GM19455 (cell line): ENCODE results near the gene TRAF5.
"Not testable (repeated sequence)": the region's sequence is repeated elsewhere in the genome, so short reads cannot be mapped to it uniquely, and the experiment has no call there.

Source experiments
- ATAC-seq: cut with Tn5 transposase; IDR thresholded peaks from one replicate; pipeline ENCODE4 v1.9.1; 2021; ENCODE audit not compliant: unreplicated experiment

TRAF5 gene

GRCh38 chr1:211345719-211346118 is 19.1 kb downstream of the TRAF5 start:
- no peak for ATAC-seq

GRCh38 chr1:211347077-211347844 is 20.6 kb downstream of the TRAF5 start:
- no peak for ATAC-seq

- no peak for ATAC-seq
These were observed 21.9 kb downstream of the TRAF5 start for GRCh38 chr1:211348547-211348946.

GRCh38 chr1:211349741-211350140 is 23.1 kb downstream of the TRAF5 start:
- ATAC-seq: no peak

- not testable (repeated sequence) for ATAC-seq
These were observed 25.4 kb downstream of the TRAF5 start for GRCh38 chr1:211352055-211352454.

GRCh38 chr1:211352465-211352864 is 25.8 kb downstream of the TRAF5 start:
- ATAC-seq: no peak

- ATAC-seq: peak; percentile 92
These were observed 26.4 kb downstream of the TRAF5 start for GRCh38 chr1:211352985-211353515.

- no peak for ATAC-seq
These were observed 27.1 kb downstream of the TRAF5 start for GRCh38 chr1:211353562-211354212.

GRCh38 chr1:211355873-211356272 is 29.2 kb downstream of the TRAF5 start:
- no peak for ATAC-seq

GRCh38 chr1:211356723-211357407 is 30.2 kb downstream of the TRAF5 start:
- no peak for ATAC-seq

GRCh38 chr1:211358685-211359084 is 32.1 kb downstream of the TRAF5 start:
- no peak for ATAC-seq

- ATAC-seq: no peak
These were observed 33.2 kb downstream of the TRAF5 start for GRCh38 chr1:211359876-211360275.

- ATAC-seq: no peak
These were observed 34.6 kb downstream of the TRAF5 start for GRCh38 chr1:211361202-211361601.

GRCh38 chr1:211369640-211370039 is 43.0 kb downstream of the TRAF5 start:
- ATAC-seq: no peak

- no peak for ATAC-seq
These were observed 44.0 kb downstream of the TRAF5 start for GRCh38 chr1:211370669-211371068.

GRCh38 chr1:211371406-211372105 is 44.9 kb downstream of the TRAF5 start:
- no peak for ATAC-seq

GRCh38 chr1:211372463-211372862 is 45.8 kb downstream of the TRAF5 start:
- no peak for ATAC-seq

GRCh38 chr1:211375146-211375818 is 48.6 kb downstream of the TRAF5 start:
- no peak for ATAC-seq

- ATAC-seq: no peak
These were observed 49.3 kb downstream of the TRAF5 start for GRCh38 chr1:211375949-211376348.

GRCh38 chr1:211376807-211377470 is 50.3 kb downstream of the TRAF5 start:
- no peak for ATAC-seq
